ENCODE results near the gene PER2.
"Not testable (repeated sequence)": the region's sequence is repeated elsewhere in the genome, so short reads cannot be mapped to it uniquely, and the experiment has no call there.

Gene PER2, protein sequence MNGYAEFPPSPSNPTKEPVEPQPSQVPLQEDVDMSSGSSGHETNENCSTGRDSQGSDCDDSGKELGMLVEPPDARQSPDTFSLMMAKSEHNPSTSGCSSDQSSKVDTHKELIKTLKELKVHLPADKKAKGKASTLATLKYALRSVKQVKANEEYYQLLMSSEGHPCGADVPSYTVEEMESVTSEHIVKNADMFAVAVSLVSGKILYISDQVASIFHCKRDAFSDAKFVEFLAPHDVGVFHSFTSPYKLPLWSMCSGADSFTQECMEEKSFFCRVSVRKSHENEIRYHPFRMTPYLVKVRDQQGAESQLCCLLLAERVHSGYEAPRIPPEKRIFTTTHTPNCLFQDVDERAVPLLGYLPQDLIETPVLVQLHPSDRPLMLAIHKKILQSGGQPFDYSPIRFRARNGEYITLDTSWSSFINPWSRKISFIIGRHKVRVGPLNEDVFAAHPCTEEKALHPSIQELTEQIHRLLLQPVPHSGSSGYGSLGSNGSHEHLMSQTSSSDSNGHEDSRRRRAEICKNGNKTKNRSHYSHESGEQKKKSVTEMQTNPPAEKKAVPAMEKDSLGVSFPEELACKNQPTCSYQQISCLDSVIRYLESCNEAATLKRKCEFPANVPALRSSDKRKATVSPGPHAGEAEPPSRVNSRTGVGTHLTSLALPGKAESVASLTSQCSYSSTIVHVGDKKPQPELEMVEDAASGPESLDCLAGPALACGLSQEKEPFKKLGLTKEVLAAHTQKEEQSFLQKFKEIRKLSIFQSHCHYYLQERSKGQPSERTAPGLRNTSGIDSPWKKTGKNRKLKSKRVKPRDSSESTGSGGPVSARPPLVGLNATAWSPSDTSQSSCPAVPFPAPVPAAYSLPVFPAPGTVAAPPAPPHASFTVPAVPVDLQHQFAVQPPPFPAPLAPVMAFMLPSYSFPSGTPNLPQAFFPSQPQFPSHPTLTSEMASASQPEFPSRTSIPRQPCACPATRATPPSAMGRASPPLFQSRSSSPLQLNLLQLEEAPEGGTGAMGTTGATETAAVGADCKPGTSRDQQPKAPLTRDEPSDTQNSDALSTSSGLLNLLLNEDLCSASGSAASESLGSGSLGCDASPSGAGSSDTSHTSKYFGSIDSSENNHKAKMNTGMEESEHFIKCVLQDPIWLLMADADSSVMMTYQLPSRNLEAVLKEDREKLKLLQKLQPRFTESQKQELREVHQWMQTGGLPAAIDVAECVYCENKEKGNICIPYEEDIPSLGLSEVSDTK (N-terminal part only)

DNA sequence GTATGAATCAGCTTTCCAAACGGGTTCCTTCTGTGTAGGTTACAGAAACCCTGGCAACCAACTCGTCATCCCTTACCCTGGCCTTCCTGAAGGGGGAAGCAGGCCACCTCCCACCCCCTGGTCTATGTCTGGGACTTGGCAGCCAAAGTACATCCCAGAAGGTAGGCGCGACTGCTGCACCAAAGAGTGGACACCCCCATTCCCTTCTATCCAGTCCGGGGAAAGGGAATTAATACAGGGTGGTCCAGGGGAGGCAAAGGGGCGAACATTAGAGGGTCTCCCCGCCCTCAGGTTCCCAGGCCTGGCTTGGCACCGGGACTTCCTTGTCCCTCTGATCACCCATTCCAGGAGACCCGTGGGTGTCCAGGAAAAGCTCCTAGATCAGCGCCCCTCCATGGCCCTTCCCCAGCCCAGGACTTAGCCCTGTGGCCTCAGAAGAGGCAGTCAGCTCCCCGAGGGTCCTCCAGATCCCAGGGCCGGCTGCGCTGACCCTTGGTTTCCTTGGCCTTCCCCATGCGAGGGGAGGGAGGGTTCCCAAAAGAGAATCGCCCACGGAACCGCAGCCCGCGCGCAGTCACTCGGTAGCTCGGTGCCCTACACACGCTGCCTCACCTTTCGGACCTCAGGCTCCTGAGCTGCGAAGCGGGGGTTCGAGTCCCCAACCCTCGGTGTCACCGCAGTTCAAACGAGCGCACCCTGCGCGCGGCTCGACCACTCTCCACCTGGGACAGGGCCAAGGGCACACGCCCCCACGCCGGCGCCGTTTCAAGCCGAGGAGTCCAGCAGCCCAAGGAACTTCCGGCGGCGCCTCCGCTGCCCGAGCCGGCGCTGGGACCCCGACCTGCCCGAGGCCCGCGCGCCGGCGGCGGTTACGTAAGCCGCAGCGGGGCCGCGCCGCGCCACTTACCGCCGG is at the start of gene PER2:
Gene PER2 (minus strand): TSS at position 874 of the 913 bp plus-strand sequence. CDS start 10,674 bp downstream, outside the sequence.
- peak within 1 kb of the TSS; percentile 87 for H3K4me3 Mint-ChIP-seq
- ATAC-seq (peak; percentile 42), DNase-seq (ENCODE audit: low spot score in 2 of 2) (peak in 1 of 2 donors; percentile 75)
- H3K36me3 Mint-ChIP-seq, result peaks cover 23% of the 10 kb centered on the region
- peak within 1 kb of the TSS; percentile 95 for H3K27ac Mint-ChIP-seq
- H3K4me1 Mint-ChIP-seq, result peaks cover 50% of the 10 kb centered on the region
- no peaks in the 10 kb centered on the region for H3K9me3 Mint-ChIP-seq

DNA sequence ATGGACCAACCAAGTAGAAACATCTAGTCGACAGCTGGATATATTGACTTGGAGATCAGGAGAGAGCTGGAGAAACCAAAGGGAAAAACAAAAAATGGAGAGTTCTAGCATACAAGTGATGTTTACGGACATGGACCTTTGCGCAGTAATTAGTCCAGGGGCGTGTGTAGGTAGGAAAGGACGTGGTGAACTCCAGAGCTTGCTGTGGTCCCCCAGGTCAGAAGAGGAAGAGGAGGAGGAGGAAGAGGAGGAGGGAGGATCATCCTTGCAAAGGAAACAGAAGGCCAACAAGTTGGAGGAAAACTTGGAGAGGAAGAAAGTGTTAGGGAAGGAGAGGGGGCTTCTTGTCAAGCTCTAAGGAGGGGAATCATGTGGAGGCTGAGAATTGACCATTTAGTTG is 49.4 kb upstream of the PER2 start:
- peaks cover 9% of the 10 kb centered on the region for H3K4me1 Mint-ChIP-seq
- H3K27ac Mint-ChIP-seq, result peak overlapping the region; percentile 33
- no peak overlapping the region for H3K4me3 Mint-ChIP-seq
- no peaks in the 10 kb centered on the region for H3K9me3 Mint-ChIP-seq
- no peak for DNase-seq (ENCODE audit: low spot score in 2 of 2)
- no peak for ATAC-seq
- H3K36me3 Mint-ChIP-seq, result peaks cover 25% of the 10 kb centered on the region

DNA sequence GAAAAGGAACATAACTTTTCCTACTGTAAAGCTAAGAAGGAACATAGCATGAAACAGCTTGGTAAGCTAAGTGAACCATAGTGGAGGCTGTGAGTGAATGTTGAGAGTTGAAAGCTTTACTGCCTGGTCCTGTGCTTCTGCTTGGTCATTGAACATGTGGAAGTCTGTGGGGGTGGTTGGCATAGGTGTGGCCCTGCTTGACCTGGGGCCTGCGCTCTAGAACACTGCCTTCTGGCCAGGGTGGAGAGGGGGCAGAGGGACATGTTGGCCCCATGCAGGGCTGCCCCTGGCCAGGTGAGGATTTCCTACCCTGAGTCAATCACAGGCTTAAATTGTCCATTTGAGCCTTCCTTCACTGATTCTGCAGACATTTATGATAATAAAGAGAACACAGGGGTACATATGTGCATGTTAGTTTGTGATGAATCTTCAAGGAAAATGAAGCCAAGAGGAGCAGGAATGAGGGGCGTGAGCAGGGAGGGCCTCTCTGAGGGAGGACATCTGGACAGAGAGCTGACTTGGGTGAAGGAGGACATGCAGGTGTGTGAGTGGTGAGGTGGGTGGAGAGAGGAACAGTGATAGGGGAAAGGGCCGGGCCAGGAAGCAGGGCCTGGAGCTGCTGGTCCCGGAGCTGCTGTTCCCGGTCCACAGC is 48.5 kb upstream of the PER2 start:
- H3K4me1 Mint-ChIP-seq, result peaks cover 9% of the 10 kb centered on the region
- peaks cover 25% of the 10 kb centered on the region for H3K36me3 Mint-ChIP-seq
- H3K9me3 Mint-ChIP-seq, result no peaks in the 10 kb centered on the region
- H3K4me3 Mint-ChIP-seq, result no peak overlapping the region
- no peak for ATAC-seq
- DNase-seq (ENCODE audit: low spot score in 2 of 2), result no peak
- peak overlapping the region; percentile 33 for H3K27ac Mint-ChIP-seq

DNA sequence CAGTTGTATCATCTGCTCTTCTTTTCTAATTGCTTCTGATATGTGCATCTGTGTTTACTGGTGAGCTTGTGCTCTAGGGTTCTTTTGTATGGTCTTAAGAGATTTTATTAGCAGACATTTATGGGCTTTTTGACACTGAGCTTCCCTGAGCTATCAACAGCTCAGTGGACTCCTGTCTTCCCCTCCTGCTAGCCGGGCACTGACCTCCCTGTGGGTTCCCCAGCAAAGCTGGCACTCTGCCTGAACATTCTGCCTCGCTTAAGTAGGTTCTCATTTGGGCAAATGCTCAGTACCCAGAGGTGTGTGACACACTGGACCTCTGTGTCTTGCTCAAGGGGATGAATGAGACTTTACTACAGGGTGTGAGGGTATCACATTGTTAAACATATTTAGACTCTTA is 47.7 kb upstream of the PER2 start:
- ATAC-seq, result no peak
- H3K27ac Mint-ChIP-seq, result no peak overlapping the region
- peaks cover 25% of the 10 kb centered on the region for H3K36me3 Mint-ChIP-seq
- DNase-seq (ENCODE audit: low spot score in 2 of 2), result no peak
- peaks cover 9% of the 10 kb centered on the region for H3K4me1 Mint-ChIP-seq
- H3K9me3 Mint-ChIP-seq, result no peaks in the 10 kb centered on the region
- H3K4me3 Mint-ChIP-seq, result no peak overlapping the region

DNA sequence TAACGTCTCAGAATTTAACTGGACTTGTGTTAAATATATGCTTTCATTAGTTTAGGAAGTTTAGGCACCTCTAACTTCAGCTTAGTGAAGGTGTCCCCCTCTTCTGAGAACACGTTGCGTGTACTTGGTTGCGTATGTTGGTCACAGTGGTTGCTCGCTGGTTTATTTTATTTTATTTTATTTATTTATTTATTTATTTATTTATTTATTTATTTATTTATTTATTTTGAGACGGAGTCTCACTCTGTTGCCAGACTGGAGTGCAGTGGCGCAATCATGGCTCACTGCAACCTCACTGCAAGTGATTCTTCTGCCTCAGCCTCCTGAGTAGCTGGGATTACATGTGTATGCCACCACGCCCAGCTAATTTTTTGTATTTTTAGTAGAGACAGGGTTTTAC is 47.2 kb upstream of the PER2 start:
- not testable (repeated sequence) for H3K27ac Mint-ChIP-seq; H3K4me3 Mint-ChIP-seq; DNase-seq (ENCODE audit: low spot score in 2 of 2); H3K9me3 Mint-ChIP-seq; H3K4me1 Mint-ChIP-seq; ATAC-seq
- H3K36me3 Mint-ChIP-seq, result peaks cover 25% of the 10 kb centered on the region

DNA sequence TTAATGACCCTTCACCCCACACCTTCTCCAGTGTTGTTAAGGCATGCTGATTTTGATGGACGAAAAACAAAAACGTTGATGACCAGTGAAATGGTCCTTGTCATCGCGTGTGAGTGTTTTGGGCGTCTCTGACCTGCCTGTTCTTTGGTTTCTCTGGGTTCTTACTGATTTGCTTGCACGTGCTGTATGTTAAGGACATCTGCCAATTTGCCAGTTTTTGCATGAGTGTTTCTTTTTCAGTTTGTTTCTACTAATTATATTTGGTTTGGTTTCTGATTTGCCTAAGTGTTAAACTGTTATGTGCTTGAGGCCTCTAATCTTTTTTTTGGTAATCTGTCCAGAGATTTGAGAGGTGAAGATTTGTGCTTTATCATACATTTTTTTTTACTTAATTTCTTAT is 46.5 kb upstream of the PER2 start:
- H3K36me3 Mint-ChIP-seq, result peaks cover 26% of the 10 kb centered on the region
- no peaks in the 10 kb centered on the region for H3K9me3 Mint-ChIP-seq
- no peak overlapping the region for H3K27ac Mint-ChIP-seq
- ATAC-seq, result no peak
- H3K4me1 Mint-ChIP-seq, result peaks cover 9% of the 10 kb centered on the region
- no peak overlapping the region for H3K4me3 Mint-ChIP-seq
- DNase-seq (ENCODE audit: low spot score in 2 of 2), result no peak

DNA sequence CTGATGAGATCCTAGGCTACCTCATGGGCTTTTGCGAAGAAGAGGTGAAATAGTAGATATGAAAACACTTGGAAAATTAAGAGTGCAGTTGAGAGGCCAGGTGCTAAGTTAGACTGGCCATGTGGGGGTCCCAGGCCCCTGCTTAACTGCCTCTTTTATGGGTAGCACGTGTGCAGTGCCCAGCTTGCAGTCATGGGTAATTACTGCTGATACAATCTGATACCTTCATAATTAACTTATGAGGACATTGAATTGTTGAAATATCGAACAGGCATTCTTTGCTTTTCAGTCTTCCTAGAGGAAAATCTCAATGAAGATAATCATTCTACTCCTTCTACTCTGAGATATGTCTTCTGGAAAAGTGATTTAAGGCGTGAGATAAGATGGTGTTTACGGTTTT is 43.5 kb upstream of the PER2 start:
- no peak overlapping the region for H3K4me3 Mint-ChIP-seq
- H3K27ac Mint-ChIP-seq, result no peak overlapping the region
- peaks cover 5% of the 10 kb centered on the region for H3K4me1 Mint-ChIP-seq
- no peak for ATAC-seq
- DNase-seq (ENCODE audit: low spot score in 2 of 2), result no peak
- peaks cover 34% of the 10 kb centered on the region for H3K36me3 Mint-ChIP-seq
- no peaks in the 10 kb centered on the region for H3K9me3 Mint-ChIP-seq

DNA sequence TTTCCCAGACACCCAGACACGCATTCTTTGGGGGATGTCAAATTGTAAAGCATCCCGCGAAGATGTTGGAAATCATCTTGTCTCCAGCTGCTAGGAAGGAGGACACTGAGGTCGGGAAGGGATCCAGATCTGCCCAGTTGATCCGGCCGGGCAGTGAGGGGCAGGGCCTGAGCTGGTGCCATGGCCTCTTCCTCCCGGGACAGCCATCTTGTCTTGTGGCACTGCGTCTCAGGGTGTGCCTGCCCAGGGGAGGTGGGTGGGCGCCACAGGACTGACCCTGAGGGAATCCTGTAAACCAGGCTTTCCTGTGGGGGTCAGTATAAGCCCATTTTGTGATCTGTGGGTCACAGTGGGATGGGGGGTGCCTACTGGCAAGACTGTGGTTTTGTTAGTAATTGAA is 42.0 kb upstream of the PER2 start:
- no peak for ATAC-seq
- peaks cover 33% of the 10 kb centered on the region for H3K36me3 Mint-ChIP-seq
- H3K9me3 Mint-ChIP-seq, result no peaks in the 10 kb centered on the region

DNA sequence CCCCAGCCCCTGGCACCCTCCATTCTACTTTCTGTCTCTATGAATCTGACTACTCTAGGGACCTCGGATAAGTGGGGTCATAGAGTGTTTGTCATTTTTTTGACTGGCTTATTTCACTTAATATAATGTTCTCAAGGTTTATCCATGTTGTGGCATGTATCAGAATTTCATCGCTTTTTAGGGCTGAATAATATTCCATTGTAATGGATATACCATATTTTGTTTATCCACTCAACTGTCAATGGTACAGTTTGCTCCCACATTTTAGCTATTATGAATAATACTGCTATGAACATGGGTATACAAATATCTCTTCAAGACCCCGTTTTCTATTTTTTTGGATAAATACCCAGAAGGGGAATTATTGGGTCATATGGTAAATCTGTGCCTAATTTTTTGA is 39.3 kb upstream of the PER2 start:
- peaks cover 15% of the 10 kb centered on the region for H3K36me3 Mint-ChIP-seq
- H3K4me3 Mint-ChIP-seq, result no peak overlapping the region
- ATAC-seq (no peak), DNase-seq (ENCODE audit: low spot score in 2 of 2) (no peak)
- no peaks in the 10 kb centered on the region for H3K9me3 Mint-ChIP-seq
- no peak overlapping the region for H3K27ac Mint-ChIP-seq
- H3K4me1 Mint-ChIP-seq, result peaks cover 8% of the 10 kb centered on the region

More for the DNA sequence above, 42.0 kb upstream of the PER2 start:
- Mint-ChIP-seq H3K27ac (no peak overlapping the region), H3K4me3 (no peak overlapping the region), H3K4me1 (no peaks in the 10 kb centered on the region)
- DNase-seq (ENCODE audit: low spot score in 2 of 2), result no peak

DNA sequence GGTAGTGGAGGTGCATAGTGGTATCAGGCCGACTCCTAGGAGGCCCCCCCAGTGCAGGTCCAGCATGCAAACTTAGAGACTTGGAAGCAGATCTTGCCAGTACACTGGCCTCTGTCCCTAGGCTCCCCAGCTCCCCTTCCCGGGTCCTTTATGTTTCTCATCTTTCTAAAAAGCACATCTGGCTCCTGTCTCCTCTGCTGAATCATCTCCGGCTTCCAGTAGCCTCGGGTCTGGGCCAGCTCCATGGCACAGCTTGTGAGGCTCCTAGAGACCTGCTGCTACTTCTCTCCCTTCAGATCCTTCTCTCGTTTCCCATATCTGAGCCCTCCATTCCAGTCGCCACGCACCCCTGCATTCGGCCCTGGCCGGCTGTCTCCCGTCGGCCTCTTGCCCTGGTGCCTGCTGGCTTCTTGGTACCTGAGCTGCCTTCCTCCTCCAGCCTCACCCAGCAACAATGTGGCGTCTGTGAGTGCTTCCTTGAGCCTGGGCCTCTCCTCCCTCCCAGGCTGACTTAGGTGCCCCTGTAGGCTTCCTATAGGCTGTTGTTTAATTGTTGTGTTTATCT is 38.5 kb upstream of the PER2 start:
- Mint-ChIP-seq H3K27ac (no peak overlapping the region), H3K9me3 (no peaks in the 10 kb centered on the region), H3K4me3 (no peak overlapping the region), H3K36me3 (peaks cover 15% of the 10 kb centered on the region), H3K4me1 (peaks cover 11% of the 10 kb centered on the region)
- DNase-seq (ENCODE audit: low spot score in 2 of 2) (no peak), ATAC-seq (no peak)

DNA sequence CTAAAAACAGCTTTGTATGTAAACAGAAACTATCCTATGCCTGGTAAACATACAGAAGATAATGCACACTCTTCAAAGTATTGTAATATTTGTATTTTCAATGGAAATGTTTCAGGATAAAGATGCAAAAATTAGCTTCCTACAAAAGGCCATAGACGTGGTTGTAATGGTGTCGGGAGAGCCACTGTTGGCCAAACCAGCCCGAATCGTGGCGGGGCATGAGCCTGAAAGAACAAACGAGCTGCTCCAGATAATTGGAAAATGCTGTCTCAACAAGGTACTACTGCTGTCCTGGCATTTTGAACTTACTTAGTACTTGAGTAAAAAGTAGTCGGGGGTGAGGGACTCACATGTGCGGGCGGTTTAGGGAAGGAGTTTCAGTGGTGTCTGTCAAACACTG is 37.3 kb upstream of the PER2 start:
- Mint-ChIP-seq H3K4me3 (no peak overlapping the region), H3K36me3 (peaks cover 15% of the 10 kb centered on the region), H3K4me1 (peaks cover 18% of the 10 kb centered on the region), H3K9me3 (no peaks in the 10 kb centered on the region), H3K27ac (peak overlapping the region; percentile 6)
- no peak for ATAC-seq
- DNase-seq (ENCODE audit: low spot score in 2 of 2), result no peak

DNA sequence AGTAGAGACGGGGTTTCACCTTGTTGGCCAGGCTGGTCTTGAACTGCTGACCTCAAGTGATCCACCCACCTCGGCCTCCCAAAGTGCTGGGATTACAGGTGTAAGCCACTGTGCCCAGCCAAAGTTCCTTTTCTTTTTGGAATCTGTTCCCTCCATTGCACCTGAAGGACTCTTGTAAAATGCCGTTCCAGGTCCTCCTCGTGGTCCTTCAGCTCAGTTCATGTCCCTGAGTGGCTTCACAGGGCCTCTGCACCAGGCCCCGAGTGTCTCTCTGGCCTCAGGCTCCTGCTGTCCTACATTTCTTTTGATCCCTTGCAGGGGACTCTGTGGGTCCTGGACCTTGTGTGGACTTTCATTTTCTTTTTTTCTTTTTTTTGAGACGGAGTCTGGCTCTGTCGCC is 35.8 kb upstream of the PER2 start:
- not testable (repeated sequence) for DNase-seq (ENCODE audit: low spot score in 2 of 2); H3K9me3 Mint-ChIP-seq; H3K4me3 Mint-ChIP-seq; ATAC-seq; H3K36me3 Mint-ChIP-seq
- Mint-ChIP-seq H3K27ac (peak overlapping the region; percentile 6), H3K4me1 (peaks cover 18% of the 10 kb centered on the region)

DNA sequence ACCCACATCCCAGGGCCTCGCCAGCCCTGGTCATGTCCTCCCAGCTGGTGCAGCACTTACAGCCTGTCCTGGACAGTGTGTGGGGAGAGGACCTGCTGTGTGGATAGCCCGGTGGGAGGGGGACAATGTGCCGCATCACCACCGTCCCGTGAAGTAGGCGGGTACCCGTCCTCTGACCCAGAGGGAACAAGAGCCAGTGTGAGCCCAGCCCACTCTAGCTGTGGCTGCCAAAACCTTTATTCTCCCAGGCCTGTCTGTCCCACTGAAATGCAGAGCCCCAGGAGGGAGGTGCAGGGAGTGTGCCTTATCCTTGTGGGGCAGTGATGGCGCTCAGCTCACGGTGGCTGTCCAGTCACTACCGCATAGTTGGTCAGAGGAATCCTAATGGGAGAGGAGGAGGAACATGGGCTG is 33.6 kb upstream of the PER2 start:
- H3K4me3 Mint-ChIP-seq, result peak overlapping the region; percentile 65
- H3K9me3 Mint-ChIP-seq, result no peaks in the 10 kb centered on the region
- H3K27ac Mint-ChIP-seq, result no peak overlapping the region
- peaks cover 18% of the 10 kb centered on the region for H3K4me1 Mint-ChIP-seq
- DNase-seq (ENCODE audit: low spot score in 2 of 2), result no peak
- no peak for ATAC-seq
- H3K36me3 Mint-ChIP-seq, result no peaks in the 10 kb centered on the region

DNA sequence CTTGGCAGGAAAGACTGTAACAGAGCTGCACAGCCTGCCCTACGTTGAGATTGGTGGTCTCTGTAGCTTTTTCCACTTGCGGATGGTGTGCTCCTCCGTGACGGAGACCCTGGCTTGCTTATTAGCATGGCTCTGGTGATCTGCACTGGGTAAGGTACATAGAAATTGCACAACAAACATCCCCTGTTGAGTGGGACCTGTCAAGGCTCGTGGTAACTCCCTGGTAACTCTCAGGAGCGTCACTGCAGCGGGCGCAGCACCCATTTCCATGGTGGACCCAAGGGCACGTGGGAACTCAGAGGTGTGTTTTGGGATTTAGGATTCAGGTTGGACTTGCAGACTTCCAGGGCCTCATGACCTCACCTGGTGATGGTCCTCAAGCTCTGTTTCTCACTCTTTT is 33.1 kb upstream of the PER2 start:
- Mint-ChIP-seq H3K4me1 (peaks cover 18% of the 10 kb centered on the region), H3K36me3 (no peaks in the 10 kb centered on the region), H3K9me3 (no peaks in the 10 kb centered on the region), H3K27ac (no peak overlapping the region), H3K4me3 (peak overlapping the region; percentile 65)
- ATAC-seq (no peak), DNase-seq (ENCODE audit: low spot score in 2 of 2) (no peak)

All from stimulated activated effector memory CD8-positive, alpha-beta T cell treated with anti-CD3 and anti-CD28 coated beads, Interleukin-12 subunit alpha, Interleukin-12 subunit beta, amount 100 ng/mL, for 72 hours (primary cell).